ENCODE measurements around the gene SH3GL3.

SH3GL3 gene

GRCh38 chr15:83498801-83499200 lies 51.7 kb downstream of the SH3GL3 start:
- CTCF ChIA-PET = interaction anchor here (1.3 kb wide), 1 partner anchor 60 kb away, joined by 3 read pairs; no protein-coding TSS in a partner anchor
- H3K27ac ChIP-seq (ENCODE audit: extremely low read depth, low read depth, low read length) = no peak overlapping the region

GRCh38 chr15:83499476-83499875 lies 52.3 kb downstream of the SH3GL3 start:
- TF ChIP-seq AEBP2 (tag by site-specific recombination; IDR thresholded peaks at IDR 0.05; ENCODE audit: borderline replicate concordance) (no peak), ZNF354C (tag by site-specific recombination; IDR thresholded peaks at IDR 0.05; ENCODE audit: borderline replicate concordance, low read depth) (no peak)
- Histone ChIP-seq H3K27ac (ENCODE audit: extremely low read depth, low read depth, low read length) (no peak overlapping the region), H3K36me3 (ENCODE audit: control insufficient read depth in 2 of 2, insufficient read depth in 1 of 2, low read length in 2 of 2) (no peaks in the 10 kb centered on the region), H3K9me3 (ENCODE audit: control insufficient read depth, insufficient read depth, low read depth, low read length) (no peaks in the 10 kb centered on the region), H3K4me3 (ENCODE audit: low read depth, low read length) (no peak overlapping the region), H3K4me1 (ENCODE audit: control insufficient read depth, insufficient read depth, low read length) (no peaks in the 10 kb centered on the region)
- ChIA-PET POLR2A (no interaction called here), CTCF (interaction anchor here (0.6 to 1.0 kb wide), 2 partner anchors 11 to 38 kb away, joined by 3 read pairs; no protein-coding TSS in a partner anchor)

More at GRCh38 chr15:83498801-83499200, 51.7 kb downstream of the SH3GL3 start:
- Histone ChIP-seq H3K9me3 (ENCODE audit: control insufficient read depth, insufficient read depth, low read depth, low read length) (no peaks in the 10 kb centered on the region), H3K4me3 (ENCODE audit: low read depth, low read length) (no peak overlapping the region), H3K36me3 (ENCODE audit: control insufficient read depth in 2 of 2, insufficient read depth in 1 of 2, low read length in 2 of 2) (no peaks in the 10 kb centered on the region), H3K4me1 (ENCODE audit: control insufficient read depth, insufficient read depth, low read length) (no peaks in the 10 kb centered on the region)
- POLR2A ChIA-PET = no interaction called here
- TF ChIP-seq ZNF121 (tag by site-specific recombination; IDR thresholded peaks at IDR 0.05) (no peak), ZNF112 (tag by site-specific recombination; IDR thresholded peaks at IDR 0.05) (no peak), SP3 (tag by site-specific recombination; IDR thresholded peaks at IDR 0.05) (no peak), TSHZ1 (tag by site-specific recombination; IDR thresholded peaks at IDR 0.05; ENCODE audit: borderline replicate concordance) (no peak), ZNF660 (tag by site-specific recombination; IDR thresholded peaks at IDR 0.05) (no peak), ZNF266 (tag by site-specific recombination; IDR thresholded peaks at IDR 0.05; ENCODE audit: low read depth) (no peak), EGR2 (tag by site-specific recombination; IDR thresholded peaks at IDR 0.05; ENCODE audit: low read depth) (no peak), SCRT2 (tag by site-specific recombination; IDR thresholded peaks at IDR 0.05) (no peak)

- TF ChIP-seq ZNF416 (tag by site-specific recombination; IDR thresholded peaks at IDR 0.05) (no peak), SCRT2 (tag by site-specific recombination; IDR thresholded peaks at IDR 0.05) (peak; percentile 43; the same call in 1 of the 2 replicates)
- Histone ChIP-seq H3K27ac (ENCODE audit: extremely low read depth, low read depth, low read length) (no peak overlapping the region), H3K4me3 (ENCODE audit: low read depth, low read length) (no peak overlapping the region), H3K36me3 (ENCODE audit: control insufficient read depth in 2 of 2, insufficient read depth in 1 of 2, low read length in 2 of 2) (no peaks in the 10 kb centered on the region), H3K9me3 (ENCODE audit: control insufficient read depth, insufficient read depth, low read depth, low read length) (no peaks in the 10 kb centered on the region), H3K4me1 (ENCODE audit: control insufficient read depth, insufficient read depth, low read length) (no peaks in the 10 kb centered on the region)
- ChIA-PET CTCF (interaction anchor here (0.7 to 0.8 kb wide), 2 partner anchors 57 to 243 kb away, joined by 3 to 4 read pairs; partner anchors contain the start of gene SH3GL3), POLR2A (no interaction called here)
Measured at GRCh38 chr15:83503595-83504364, 56.6 kb downstream of the SH3GL3 start.

- no peaks in the 10 kb centered on the region for H3K36me3 ChIP-seq (ENCODE audit: control insufficient read depth in 2 of 2, insufficient read depth in 1 of 2, low read length in 2 of 2)
- no peak overlapping the region for H3K4me3 ChIP-seq (ENCODE audit: low read depth, low read length)
- ChIA-PET CTCF (interaction anchor here (0.7 to 0.8 kb wide), 2 partner anchors 57 to 242 kb away, joined by 3 to 4 read pairs; partner anchors contain the start of gene SH3GL3), POLR2A (no interaction called here)
- H3K9me3 ChIP-seq (ENCODE audit: control insufficient read depth, insufficient read depth, low read depth, low read length) = no peaks in the 10 kb centered on the region
- TF ChIP-seq ZNF76 (tag by site-specific recombination; IDR thresholded peaks at IDR 0.05; ENCODE audit: borderline replicate concordance, low read depth) (no peak), ZNF350 (tag by site-specific recombination; IDR thresholded peaks at IDR 0.05) (peak; percentile 55; the same call in 1 of the 2 replicates)
- no peak overlapping the region for H3K27ac ChIP-seq (ENCODE audit: extremely low read depth, low read depth, low read length)
- H3K4me1 ChIP-seq (ENCODE audit: control insufficient read depth, insufficient read depth, low read length) = no peaks in the 10 kb centered on the region
Measured at GRCh38 chr15:83504365-83504764, 57.2 kb downstream of the SH3GL3 start.
